HEK293 (cell line): Measurements from ENCODE around the gene COQ8B.

ENCODE experiments used
- ATF2 ChIP-seq: fragments of 450-650 bp; formaldehyde crosslinking; IDR thresholded peaks from 2 replicates; pipeline ENCODE4 v1.5.1; 2016; ENCODE audit warnings: missing biosample characterization, missing genetic modification characterization, low read depth
- INSM2 ChIP-seq: fragments of 450-650 bp; formaldehyde crosslinking; IDR thresholded peaks from 2 replicates; pipeline ENCODE4 v1.5.1; 2016; ENCODE audit warnings: missing biosample characterization, missing genetic modification characterization
- KLF17 ChIP-seq: fragments of 450-650 bp; formaldehyde crosslinking; IDR thresholded peaks from 2 replicates; pipeline ENCODE4 v1.5.1; 2016; ENCODE audit warnings: missing biosample characterization, missing genetic modification characterization
- MYNN ChIP-seq: fragments of 450-650 bp; formaldehyde crosslinking; IDR thresholded peaks from 2 replicates; pipeline ENCODE4 v1.5.1; 2016; ENCODE audit warnings: missing biosample characterization, missing genetic modification characterization, borderline replicate concordance
- PBX3 ChIP-seq: sonication (generic); formaldehyde crosslinking; IDR thresholded peaks from 2 replicates; pipeline ENCODE4 v1.8.1; 2022; ENCODE audit warnings: mild to moderate bottlenecking, moderate library complexity, missing genetic modification reagents
- RBAK ChIP-seq: fragments of 450-650 bp; formaldehyde crosslinking; IDR thresholded peaks from 2 replicates; pipeline ENCODE4 v1.5.1; 2016; ENCODE audit warnings: missing biosample characterization, missing genetic modification characterization
- SCRT1 ChIP-seq: fragments of 450-650 bp; formaldehyde crosslinking; IDR thresholded peaks from 2 replicates; pipeline ENCODE4 v1.5.1; 2016; ENCODE audit warnings: missing biosample characterization, missing genetic modification characterization, borderline replicate concordance
- WT1 ChIP-seq: fragments of 450-650 bp; formaldehyde crosslinking; IDR thresholded peaks from 2 replicates; pipeline ENCODE4 v1.5.1; 2016; ENCODE audit warnings: missing biosample characterization, missing genetic modification characterization
- ZBTB20 ChIP-seq: fragments of 450-650 bp; formaldehyde crosslinking; IDR thresholded peaks from 2 replicates; pipeline ENCODE4 v1.5.1; 2016; ENCODE audit warnings: missing biosample characterization, missing genetic modification characterization
- ZBTB26 ChIP-seq: fragments of 450-650 bp; formaldehyde crosslinking; optimal IDR thresholded peaks from 2 replicates; pipeline ENCODE3; 2016; ENCODE audit warnings: missing biosample characterization, mild to moderate bottlenecking, missing genetic modification characterization
- ZBTB8A ChIP-seq: fragments of 450-650 bp; formaldehyde crosslinking; IDR thresholded peaks from 2 replicates; pipeline ENCODE4 v1.5.1; 2016; ENCODE audit warnings: missing biosample characterization, missing genetic modification characterization
- ZFP3 ChIP-seq: fragments of 450-650 bp; formaldehyde crosslinking; IDR thresholded peaks from 2 replicates; pipeline ENCODE4 v1.5.1; 2016; ENCODE audit warnings: low read depth, missing biosample characterization, missing genetic modification characterization
- ZNF148 ChIP-seq: fragments of 450-650 bp; formaldehyde crosslinking; IDR thresholded peaks from 2 replicates; pipeline ENCODE4 v1.5.0; 2017; ENCODE audit warnings: missing biosample characterization, missing genetic modification characterization, borderline replicate concordance
- ZNF16 ChIP-seq: fragments of 450-650 bp; formaldehyde crosslinking; IDR thresholded peaks from 2 replicates; pipeline ENCODE4 v1.5.1; 2016; ENCODE audit warnings: low read depth, missing biosample characterization, missing genetic modification characterization
- ZNF2 ChIP-seq: fragments of 450-650 bp; formaldehyde crosslinking; IDR thresholded peaks from 2 replicates; pipeline ENCODE4 v1.5.1; 2016; ENCODE audit warnings: missing biosample characterization, missing genetic modification characterization
- ZNF280D ChIP-seq: fragments of 450-650 bp; formaldehyde crosslinking; IDR thresholded peaks from 2 replicates; pipeline ENCODE4 v1.5.1; 2016; ENCODE audit warnings: missing biosample characterization, missing genetic modification characterization
- ZNF324 ChIP-seq: fragments of 450-650 bp; formaldehyde crosslinking; IDR thresholded peaks from 2 replicates; pipeline ENCODE4 v1.5.1; 2016; ENCODE audit warnings: missing biosample characterization, missing genetic modification characterization
- ZNF501 ChIP-seq: fragments of 450-650 bp; formaldehyde crosslinking; IDR thresholded peaks from 2 replicates; pipeline ENCODE4 v1.5.1; 2016; ENCODE audit warnings: missing biosample characterization, missing genetic modification characterization
- ZNF510 ChIP-seq: fragments of 450-650 bp; formaldehyde crosslinking; IDR thresholded peaks from 2 replicates; pipeline ENCODE4 v1.5.1; 2018; ENCODE audit warnings: mild to moderate bottlenecking, missing genetic modification characterization, missing biosample characterization; ENCODE audit not compliant: insufficient replicate concordance
- ZNF513 ChIP-seq: fragments of 450-650 bp; IDR thresholded peaks from 2 replicates; pipeline ENCODE4 v1.5.1; 2018; ENCODE audit warnings: missing biosample characterization, missing genetic modification characterization
- ZNF544 ChIP-seq: fragments of 450-650 bp; formaldehyde crosslinking; IDR thresholded peaks from 2 replicates; pipeline ENCODE4 v1.5.0; 2017; ENCODE audit warnings: missing biosample characterization, missing genetic modification characterization
- ZNF558 ChIP-seq: fragments of 450-650 bp; formaldehyde crosslinking; IDR thresholded peaks from 2 replicates; pipeline ENCODE4 v1.5.1; 2016; ENCODE audit warnings: missing biosample characterization, missing genetic modification characterization
- ZNF624 ChIP-seq: fragments of 450-650 bp; formaldehyde crosslinking; IDR thresholded peaks from 2 replicates; pipeline ENCODE4 v1.5.1; 2017; ENCODE audit warnings: missing biosample characterization, missing genetic modification characterization
- ZNF658 ChIP-seq: fragments of 450-650 bp; formaldehyde crosslinking; IDR thresholded peaks from 2 replicates; pipeline ENCODE4; 2016; ENCODE audit warnings: missing biosample characterization, missing genetic modification characterization
- ZNF785 ChIP-seq: fragments of 450-650 bp; formaldehyde crosslinking; IDR thresholded peaks from 2 replicates; pipeline ENCODE4 v1.5.1; 2016; ENCODE audit warnings: missing biosample characterization, missing genetic modification characterization
- ZSCAN30 ChIP-seq: fragments of 450-650 bp; IDR thresholded peaks from 2 replicates; pipeline ENCODE4 v1.5.1; 2018; ENCODE audit warnings: missing biosample characterization, mild to moderate bottlenecking, missing genetic modification characterization, moderate library complexity

Gene COQ8B

GRCh38 chr19:40750874-40751537, 34.3 kb upstream of the COQ8B start, which contains the start of gene SNRPA (continued):
- TF ChIP-seq ZBTB26 (tag by site-specific recombination) (peak; percentile 63), ZFP3 (tag by site-specific recombination) (no peak), RBAK (tag by site-specific recombination) (no peak), ZNF785 (tag by site-specific recombination) (no peak), ZNF513 (no peak), ZNF558 (tag by site-specific recombination) (0 out of 2 replicates have a peak, but pooled peaks have one; percentile 19), ZNF324 (tag by site-specific recombination) (no peak), KLF17 (tag by site-specific recombination) (no peak), ZNF2 (tag by site-specific recombination) (0 out of 2 replicates have a peak, but pooled peaks have one; percentile 39), ZSCAN30 (peak; percentile 85), ZNF280D (tag by site-specific recombination) (no peak), ZBTB20 (tag by site-specific recombination) (peak; percentile 49; the same call in 1 of the 2 replicates), ZNF510 (tag by site-specific recombination) (no peak), ATF2 (tag by site-specific recombination) (no peak), INSM2 (tag by site-specific recombination) (no peak; the same call in 1 of the 2 replicates), WT1 (tag by site-specific recombination) (no peak), ZNF544 (no peak), ZNF624 (no peak), ZNF658 (tag by site-specific recombination) (no peak), PBX3 (CRISPR knock-in tag) (no peak), ZNF501 (tag by site-specific recombination) (no peak; the same call in 1 of the 2 replicates), SCRT1 (tag by site-specific recombination) (no peak), ZBTB8A (no peak; the same call in 1 of the 2 replicates), MYNN (no peak), ZNF148 (tag by site-specific recombination) (no peak), ZNF16 (tag by site-specific recombination) (no peak)
